Activated CD4-positive, alpha-beta T cell treated with anti-CD3 and anti-CD28 coated beads for 48 hours (primary cell): ENCODE measurements around the gene TSPY3.
"Not testable (repeated sequence)": the region's sequence is repeated elsewhere in the genome, so short reads cannot be mapped to it uniquely, and the experiment has no call there.

Source experiments
- DNase-seq: peaks from one replicate; pipeline ENCODE4 v3.0.0-alpha.2; 2020

TSPY3 gene, protein sequence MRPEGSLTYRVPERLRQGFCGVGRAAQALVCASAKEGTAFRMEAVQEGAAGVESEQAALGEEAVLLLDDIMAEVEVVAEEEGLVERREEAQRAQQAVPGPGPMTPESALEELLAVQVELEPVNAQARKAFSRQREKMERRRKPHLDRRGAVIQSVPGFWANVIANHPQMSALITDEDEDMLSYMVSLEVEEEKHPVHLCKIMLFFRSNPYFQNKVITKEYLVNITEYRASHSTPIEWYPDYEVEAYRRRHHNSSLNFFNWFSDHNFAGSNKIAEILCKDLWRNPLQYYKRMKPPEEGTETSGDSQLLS

DNA sequence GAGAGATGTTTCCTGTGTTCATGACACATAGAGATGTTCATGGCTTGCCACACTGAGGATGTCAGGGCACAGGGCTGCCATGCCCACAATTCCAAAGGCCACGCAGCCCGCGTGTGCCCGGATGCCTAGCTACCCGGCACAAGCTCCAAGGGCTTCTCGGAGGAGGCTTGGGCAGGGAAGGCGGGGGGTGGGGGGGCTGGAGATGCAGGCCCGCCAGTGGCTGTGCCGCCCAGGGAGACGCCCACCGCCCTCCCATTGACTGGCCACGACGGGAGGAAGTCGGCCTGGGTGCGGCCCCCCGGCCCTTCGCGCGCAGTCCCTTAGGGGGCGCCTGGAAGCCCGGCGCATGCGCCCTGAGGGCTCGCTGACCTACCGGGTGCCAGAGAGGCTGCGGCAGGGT lies at the start of gene TSPY3:
Gene TSPY3, plus strand, starts transcription at position 301 of the 400 bp plus-strand sequence. Its CDS starts 46 bp downstream, at position 347.
- not testable (repeated sequence) for DNase-seq

- not testable (repeated sequence) for DNase-seq
Observed at GRCh38 chrY:9357497-9357896, 40.7 kb upstream of the TSPY3 start, which contains the start of gene TSPY8. Gene TSPY8 (plus strand): TSS chrY:9357797. CDS start chrY:9357843, 46 bp downstream.

DNA sequence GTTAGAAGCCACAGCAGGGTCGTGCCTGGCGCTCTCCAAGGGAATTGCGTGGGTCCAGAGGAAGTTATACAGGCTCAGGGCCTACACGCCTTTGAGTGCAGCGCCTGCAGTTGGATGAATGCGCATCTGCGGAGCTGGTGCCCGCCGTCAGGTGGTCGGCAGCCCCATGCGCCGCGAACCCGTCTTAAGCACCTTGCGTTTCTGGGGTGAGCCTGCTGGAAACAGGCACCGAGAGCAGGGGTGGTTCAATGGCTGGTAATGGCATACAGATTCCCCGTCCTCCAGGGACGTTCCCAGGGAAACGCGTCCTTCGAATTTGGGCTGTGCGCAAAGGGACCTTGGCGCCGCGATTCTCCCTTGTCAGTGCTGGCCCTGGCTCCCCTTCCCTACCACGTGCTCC lies 1.7 kb upstream of the TSPY3 start:
- not testable (repeated sequence) for DNase-seq
